Measurements from ENCODE around the gene KLHDC7B. TPM values are rescaled to one million over a fixed set of nuclear protein-coding genes. Genes with fewer than 3 reads are reported as not detected.

Gene KLHDC7B
- total and polyA plus RNA-seq, 5 donors from 2014 or later, result 5.6 to 11.7 (median 7.2) TPM

- no peak overlapping the region for H3K27ac ChIP-seq (ENCODE audit: insufficient read depth, low read length, poor library complexity, severe bottlenecking)
- H3K27me3 ChIP-seq (ENCODE audit: control insufficient read depth, insufficient read depth, low read length), result no peaks in the 10 kb centered on the region
- peaks cover 0 to 24% (median 14%) of the 10 kb centered on the region in 4 donors for H3K4me1 Mint-ChIP-seq
- H3K27me3 Mint-ChIP-seq, result peaks cover 4% of the 10 kb centered on the region
- no peaks in the 10 kb centered on the region for H3K9me3 ChIP-seq (ENCODE audit: control insufficient read depth in 2 of 2, low read length in 2 of 2)
- no peaks in the 10 kb centered on the region for H3K9me3 Mint-ChIP-seq
- no peak overlapping the region for H3K4me3 Mint-ChIP-seq
- H3K4me1 ChIP-seq (ENCODE audit: control insufficient read depth, insufficient read depth, low read length, poor library complexity, severe bottlenecking), result peaks cover 29% of the 10 kb centered on the region
- H3K36me3 ChIP-seq (ENCODE audit: control insufficient read depth, insufficient read depth, low read length), result peaks cover 20% of the 10 kb centered on the region
- H3K36me3 Mint-ChIP-seq, result no peaks in the 10 kb centered on the region
- no peak overlapping the region for H3K27ac Mint-ChIP-seq
- no peak overlapping the region for H3K4me3 ChIP-seq (ENCODE audit: low read depth, low read length)
- DNase-seq (no peak), ATAC-seq (ENCODE audit: low read depth in 2 of 2) (no peak)
These were observed 41.1 kb upstream of the KLHDC7B start for GRCh38 chr22:50504369-50505211.

DNA sequence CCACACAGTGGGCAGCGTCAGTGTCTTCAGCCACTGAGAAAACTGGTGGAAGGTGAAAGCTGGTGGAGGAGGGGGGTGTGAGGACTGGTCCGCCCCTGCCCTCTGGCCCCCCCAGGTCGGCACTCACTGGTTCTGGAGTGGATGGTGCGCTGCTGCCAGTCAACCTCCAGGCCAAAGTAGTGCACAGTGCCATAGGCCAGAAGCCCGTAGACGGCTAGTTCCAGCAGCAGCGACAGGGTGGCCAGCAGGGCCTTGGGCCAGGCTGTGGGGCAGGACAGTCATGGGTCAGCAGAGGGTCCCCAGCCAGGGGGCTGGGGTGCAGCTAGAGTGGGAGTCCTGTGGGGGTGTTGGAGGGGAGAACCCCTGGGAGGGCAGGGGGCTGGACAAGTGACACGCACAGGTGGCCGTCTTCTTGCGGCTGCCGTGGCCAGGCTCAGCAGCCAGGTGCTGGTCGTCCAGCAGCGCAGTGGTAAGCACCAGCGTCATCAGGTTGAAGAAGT, 40.4 kb upstream of the KLHDC7B start:
- H3K27ac ChIP-seq (ENCODE audit: insufficient read depth, low read length, poor library complexity, severe bottlenecking), result no peak overlapping the region
- peaks cover 29% of the 10 kb centered on the region for H3K4me1 ChIP-seq (ENCODE audit: control insufficient read depth, insufficient read depth, low read length, poor library complexity, severe bottlenecking)
- H3K27me3 ChIP-seq (ENCODE audit: control insufficient read depth, insufficient read depth, low read length), result no peaks in the 10 kb centered on the region
- H3K4me3 ChIP-seq (ENCODE audit: low read depth, low read length), result no peak overlapping the region
- no peak for DNase-seq
- Mint-ChIP-seq H3K4me3 (peak overlapping the region in 2 of 4 donors; percentile 61 to 69), H3K9me3 (no peaks in the 10 kb centered on the region), H3K4me1 (peaks cover 0 to 25% (median 14%) of the 10 kb centered on the region in 4 donors), H3K36me3 (no peaks in the 10 kb centered on the region), H3K27me3 (peaks cover 4% of the 10 kb centered on the region), H3K27ac (no peak overlapping the region)
- peaks cover 20% of the 10 kb centered on the region for H3K36me3 ChIP-seq (ENCODE audit: control insufficient read depth, insufficient read depth, low read length)
- no peak for ATAC-seq (ENCODE audit: low read depth in 2 of 2)
- no peaks in the 10 kb centered on the region for H3K9me3 ChIP-seq (ENCODE audit: control insufficient read depth in 2 of 2, low read length in 2 of 2)

GRCh38 chr22:50505776-50506610, 39.7 kb upstream of the KLHDC7B start:
- Mint-ChIP-seq H3K4me3 (peak overlapping the region; percentile 61 to 91 (median 80)), H3K27me3 (peaks cover 4% of the 10 kb centered on the region), H3K27ac (peak overlapping the region in 1 of 3 donors; percentile 48), H3K4me1 (peaks cover 0 to 25% (median 14%) of the 10 kb centered on the region in 4 donors), H3K36me3 (no peaks in the 10 kb centered on the region), H3K9me3 (no peaks in the 10 kb centered on the region)
- Histone ChIP-seq H3K36me3 (ENCODE audit: control insufficient read depth, insufficient read depth, low read length) (peaks cover 20% of the 10 kb centered on the region), H3K27me3 (ENCODE audit: control insufficient read depth, insufficient read depth, low read length) (no peaks in the 10 kb centered on the region), H3K9me3 (ENCODE audit: control insufficient read depth in 2 of 2, low read length in 2 of 2) (no peaks in the 10 kb centered on the region), H3K4me3 (ENCODE audit: low read depth, low read length) (no peak overlapping the region), H3K27ac (ENCODE audit: insufficient read depth, low read length, poor library complexity, severe bottlenecking) (peak overlapping the region; percentile 91), H3K4me1 (ENCODE audit: control insufficient read depth, insufficient read depth, low read length, poor library complexity, severe bottlenecking) (peaks cover 29% of the 10 kb centered on the region)
- ATAC-seq (ENCODE audit: low read depth in 2 of 2) (no peak), DNase-seq (no peak)

GRCh38 chr22:50506611-50507420, 38.9 kb upstream of the KLHDC7B start:
- H3K4me1 ChIP-seq (ENCODE audit: control insufficient read depth, insufficient read depth, low read length, poor library complexity, severe bottlenecking), result peaks cover 29% of the 10 kb centered on the region
- H3K27ac Mint-ChIP-seq, result peak overlapping the region; percentile 84 to 92 (median 91)
- H3K9me3 Mint-ChIP-seq, result no peaks in the 10 kb centered on the region
- H3K36me3 ChIP-seq (ENCODE audit: control insufficient read depth, insufficient read depth, low read length), result peaks cover 20% of the 10 kb centered on the region
- DNase-seq (no peak), ATAC-seq (ENCODE audit: low read depth in 2 of 2) (no peak)
- no peaks in the 10 kb centered on the region for H3K9me3 ChIP-seq (ENCODE audit: control insufficient read depth in 2 of 2, low read length in 2 of 2)
- peak overlapping the region; percentile 90 to 96 (median 93) for H3K4me3 Mint-ChIP-seq
- H3K4me1 Mint-ChIP-seq, result peaks cover 0 to 25% (median 14%) of the 10 kb centered on the region in 4 donors
- peak overlapping the region; percentile 91 for H3K27ac ChIP-seq (ENCODE audit: insufficient read depth, low read length, poor library complexity, severe bottlenecking)
- H3K27me3 Mint-ChIP-seq, result peaks cover 4% of the 10 kb centered on the region
- peak overlapping the region; percentile 75 for H3K4me3 ChIP-seq (ENCODE audit: low read depth, low read length)
- H3K27me3 ChIP-seq (ENCODE audit: control insufficient read depth, insufficient read depth, low read length), result no peaks in the 10 kb centered on the region
- no peaks in the 10 kb centered on the region for H3K36me3 Mint-ChIP-seq

DNA sequence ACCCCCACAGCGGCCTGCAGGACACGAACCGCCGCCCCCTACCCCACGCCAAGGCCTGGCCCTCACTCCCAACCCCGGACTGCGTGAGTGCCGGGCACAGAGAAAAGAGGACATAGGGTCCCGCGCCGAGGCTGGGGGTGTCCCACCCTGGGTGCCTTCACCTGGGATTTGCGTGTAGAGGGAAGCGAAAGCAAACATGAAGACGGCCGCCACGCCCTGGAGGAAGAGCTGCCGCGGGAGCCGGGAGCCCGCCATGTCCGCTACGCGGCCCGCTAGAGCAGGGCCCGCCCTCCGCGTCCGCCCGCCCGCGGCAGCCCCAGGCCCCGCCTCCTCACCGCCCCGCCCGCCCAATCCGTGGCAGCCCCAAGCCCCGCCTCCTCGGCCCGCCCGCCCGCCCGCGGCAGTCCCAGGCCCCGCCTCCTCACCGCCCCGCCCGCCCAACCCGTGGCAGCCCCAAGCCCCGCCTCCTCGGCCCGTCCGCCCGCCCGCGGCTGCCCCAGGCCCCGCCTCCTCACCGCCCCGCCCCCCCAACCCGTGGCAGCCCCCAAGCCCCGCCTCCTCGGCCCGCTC, 38.2 kb upstream of the KLHDC7B start, which contains the start of gene LMF2:
LMF2 (minus strand) TSS at position 282 of the 570 bp plus-strand sequence; CDS start at position 255, 27 bp downstream.
- no peaks in the 10 kb centered on the region for H3K9me3 Mint-ChIP-seq
- peak within 1 kb of the TSS; percentile 82 for H3K4me3 ChIP-seq (ENCODE audit: low read depth, low read length)

GRCh38 chr22:50507991-50508884, 37.5 kb upstream of the KLHDC7B start, which contains the start of gene NCAPH2:
Gene NCAPH2, plus strand, starts transcription at chr22:50508224. Its CDS starts 114 bp downstream, at chr22:50508338.
- H3K9me3 ChIP-seq (ENCODE audit: control insufficient read depth in 2 of 2, low read length in 2 of 2), result no peaks in the 10 kb centered on the region
- no peaks in the 10 kb centered on the region for H3K27me3 ChIP-seq (ENCODE audit: control insufficient read depth, insufficient read depth, low read length)
- Mint-ChIP-seq H3K9me3 (no peaks in the 10 kb centered on the region), H3K4me1 (peaks cover 0 to 34% (median 16%) of the 10 kb centered on the region in 4 donors), H3K27ac (peak within 1 kb of the TSS; percentile 94 to 99 (median 99)), H3K27me3 (peaks cover 4% of the 10 kb centered on the region), H3K36me3 (peaks cover 5% of the 10 kb centered on the region), H3K4me3 (peak within 1 kb of the TSS; percentile 93 to 97 (median 96))
- H3K4me1 ChIP-seq (ENCODE audit: control insufficient read depth, insufficient read depth, low read length, poor library complexity, severe bottlenecking), result peaks cover 29% of the 10 kb centered on the region
- ATAC-seq (ENCODE audit: low read depth in 2 of 2), result peak; percentile 70 to 75
- peak; percentile 96 to 97 (median 97) for DNase-seq
- peak within 1 kb of the TSS; percentile 95 for H3K27ac ChIP-seq (ENCODE audit: insufficient read depth, low read length, poor library complexity, severe bottlenecking)
- peaks cover 11% of the 10 kb centered on the region for H3K36me3 ChIP-seq (ENCODE audit: control insufficient read depth, insufficient read depth, low read length)
- H3K4me3 ChIP-seq (ENCODE audit: low read depth, low read length), result peak within 1 kb of the TSS; percentile 82

More for the DNA sequence above, 38.2 kb upstream of the KLHDC7B start, which contains the start of gene LMF2:
- Histone ChIP-seq H3K27ac (ENCODE audit: insufficient read depth, low read length, poor library complexity, severe bottlenecking) (peak within 1 kb of the TSS; percentile 95), H3K4me1 (ENCODE audit: control insufficient read depth, insufficient read depth, low read length, poor library complexity, severe bottlenecking) (peaks cover 29% of the 10 kb centered on the region), H3K36me3 (ENCODE audit: control insufficient read depth, insufficient read depth, low read length) (peaks cover 18% of the 10 kb centered on the region), H3K27me3 (ENCODE audit: control insufficient read depth, insufficient read depth, low read length) (no peaks in the 10 kb centered on the region), H3K9me3 (ENCODE audit: control insufficient read depth in 2 of 2, low read length in 2 of 2) (no peaks in the 10 kb centered on the region)
- Mint-ChIP-seq H3K36me3 (peaks cover 5% of the 10 kb centered on the region), H3K4me3 (peak within 1 kb of the TSS; percentile 93 to 97 (median 96)), H3K27me3 (peaks cover 4% of the 10 kb centered on the region), H3K27ac (peak within 1 kb of the TSS; percentile 94 to 99 (median 99)), H3K4me1 (peaks cover 0 to 30% (median 14%) of the 10 kb centered on the region in 4 donors)
- DNase-seq (peak; percentile 86 to 89 (median 89)), ATAC-seq (ENCODE audit: low read depth in 2 of 2) (peak; percentile 78 to 79)

All from CD4-positive, CD25-positive, alpha-beta regulatory T cell (primary cell).